Measurements from ENCODE around the gene PCDHGB5. TPM values are rescaled to one million over a fixed set of nuclear protein-coding genes. Genes with fewer than 3 reads are reported as not detected.

The PCDHGB5 gene
- total RNA-seq, 1 donor from 2014 or later, result 2.7 TPM

GRCh38 chr5:141419074-141419880 is 21.5 kb downstream of the PCDHGB5 start:
- no peak for DNase-seq
- Mint-ChIP-seq H3K36me3 (ENCODE audit: low read depth) (peaks cover 5% of the 10 kb centered on the region), H3K27ac (no peak overlapping the region), H3K4me3 (no peak overlapping the region), H3K9me3 (peaks cover 20% of the 10 kb centered on the region), H3K4me1 (peaks cover 13% of the 10 kb centered on the region), H3K27me3 (peaks cover 49% of the 10 kb centered on the region)
- intact Hi-C loops (cut with micrococcal nuclease), result loop anchor here (10.0 kb wide), 1 partner anchor 456 kb away; the partner anchor contains the start of gene PCDH1
- TF ChIP-seq CTCF (IDR thresholded peaks at IDR 0.05), result no peak
- ATAC-seq (ENCODE audit: low read depth), result no peak
- CTCF ChIA-PET, result interaction anchor here (2.0 to 4.3 kb wide), 4 partner anchors 11 to 145 kb away, joined by 9 to 40 read pairs (median 24); partner anchors contain the start of gene PCDHGA12
- POLR2A ChIA-PET, result no interaction called here

- ATAC-seq (ENCODE audit: low read depth) (peak; percentile 69), DNase-seq (no peak)
- peaks cover 5% of the 10 kb centered on the region for H3K36me3 Mint-ChIP-seq (ENCODE audit: low read depth)
- peaks cover 50% of the 10 kb centered on the region for H3K27me3 Mint-ChIP-seq
- H3K4me1 Mint-ChIP-seq, result peaks cover 9% of the 10 kb centered on the region
- H3K27ac Mint-ChIP-seq, result no peak within 1 kb of the TSS
- intact Hi-C loops (cut with micrococcal nuclease), result loop anchor here (1.0 kb wide), 1 partner anchor 143 kb away; no protein-coding TSS in a partner anchor
- no peak for TF ChIP-seq CTCF (IDR thresholded peaks at IDR 0.05)
- peaks cover 20% of the 10 kb centered on the region for H3K9me3 Mint-ChIP-seq
- POLR2A ChIA-PET, result interaction anchor here (0.9 kb wide), 1 partner anchor 137 kb away, joined by 5 read pairs; no protein-coding TSS in a partner anchor
- CTCF ChIA-PET, result interaction anchor here (1.0 to 4.3 kb wide), 18 partner anchors 8 to 147 kb away, joined by 3 to 40 read pairs (median 6); partner anchors contain the start of genes PCDHGA10, PCDHGA12, PCDHGA5 and PCDHGB3
- peak within 1 kb of the TSS; percentile 85 for H3K4me3 Mint-ChIP-seq
Observed at GRCh38 chr5:141420855-141421488, 23.2 kb downstream of the PCDHGB5 start, which contains the start of gene PCDHGA11. TSS of gene PCDHGA11 (plus strand) at chr5:141421051. CDS start at chr5:141421228, 177 bp downstream.

- ATAC-seq (ENCODE audit: low read depth) (no peak), DNase-seq (no peak)
- Mint-ChIP-seq H3K27me3 (peaks cover 48% of the 10 kb centered on the region), H3K9me3 (peaks cover 20% of the 10 kb centered on the region), H3K4me1 (peaks cover 9% of the 10 kb centered on the region), H3K27ac (no peak overlapping the region), H3K4me3 (peak overlapping the region; percentile 85), H3K36me3 (ENCODE audit: low read depth) (peaks cover 5% of the 10 kb centered on the region)
- intact Hi-C loops (cut with micrococcal nuclease), result no loop called here
- CTCF ChIA-PET, result interaction anchor here (0.7 to 4.3 kb wide), 18 partner anchors 9 to 147 kb away, joined by 3 to 40 read pairs (median 6); partner anchors contain the start of genes PCDHGA10, PCDHGA12, PCDHGA5 and PCDHGB3
- POLR2A ChIA-PET, result interaction anchor here (0.9 kb wide), 1 partner anchor 136 kb away, joined by 5 read pairs; no protein-coding TSS in a partner anchor
- no peak for TF ChIP-seq CTCF (IDR thresholded peaks at IDR 0.05)
Observed at GRCh38 chr5:141421489-141421855, 23.7 kb downstream of the PCDHGB5 start.

GRCh38 chr5:141422742-141423291 is 25.1 kb downstream of the PCDHGB5 start:
- no peak for ATAC-seq (ENCODE audit: low read depth)
- POLR2A ChIA-PET, result no interaction called here
- Mint-ChIP-seq H3K36me3 (ENCODE audit: low read depth) (peaks cover 5% of the 10 kb centered on the region), H3K4me3 (no peak overlapping the region), H3K4me1 (peaks cover 7% of the 10 kb centered on the region), H3K27me3 (peaks cover 54% of the 10 kb centered on the region), H3K27ac (no peak overlapping the region), H3K9me3 (peaks cover 20% of the 10 kb centered on the region)
- TF ChIP-seq CTCF (IDR thresholded peaks at IDR 0.05), result no peak
- CTCF ChIA-PET, result interaction anchor here (2.6 kb wide), 1 partner anchor 135 kb away, joined by 23 read pairs; no protein-coding TSS in a partner anchor
- DNase-seq, result no peak
- intact Hi-C loops (cut with micrococcal nuclease), result no loop called here

All from activated B cell treated with CpG ODN at 0.5 μM for 24 hours (primary cell).